Measurements from ENCODE around the gene HBE1. TPM values are rescaled to one million over a fixed set of nuclear protein-coding genes. Genes with fewer than 3 reads are reported as not detected.

The HBE1 gene
- total and polyA plus RNA-seq, 4 experiments from 2014 or later: not detected

GRCh38 chr11:5239046-5239445, 30.7 kb downstream of the HBE1 start:
- H3K4me1 ChIP-seq (ENCODE audit: insufficient read depth, low read length): no peaks in the 10 kb centered on the region
- no peaks in the 10 kb centered on the region for H3K36me3 ChIP-seq (ENCODE audit: insufficient read depth, low read length)
- Mint-ChIP-seq H3K9me3 (peaks cover 0 to 2% (median 0%) of the 10 kb centered on the region in 8 donors), H3K4me1 (peaks cover 0 to 2% (median 0%) of the 10 kb centered on the region in 4 donors), H3K4me3 (no peak overlapping the region), H3K27ac (no peak overlapping the region), H3K36me3 (no peaks in the 10 kb centered on the region), H3K27me3 (peaks cover 2 to 3% of the 10 kb centered on the region in 2 donors)
- H3K9me3 ChIP-seq (ENCODE audit: control insufficient read depth in 1 of 2, low read length in 2 of 2): no peaks in the 10 kb centered on the region
- CTCF ChIA-PET (ENCODE audit: partially characterized antibody): no interaction called here
- DNase-seq: no peak
- no peaks in the 10 kb centered on the region for H3K27me3 ChIP-seq (ENCODE audit: insufficient read depth, low read length)
- POLR2A ChIA-PET (ENCODE audit: partially characterized antibody): no interaction called here
- H3K4me3 ChIP-seq (ENCODE audit: low read length in 2 of 2): no peak overlapping the region
- intact Hi-C loops (cut with micrococcal nuclease): no loop called here
- no peak overlapping the region for H3K27ac ChIP-seq (ENCODE audit: low read depth, low read length)

GRCh38 chr11:5238486-5238885, 31.3 kb downstream of the HBE1 start:
- ChIA-PET CTCF (ENCODE audit: partially characterized antibody) (no interaction called here), POLR2A (ENCODE audit: partially characterized antibody) (no interaction called here)
- H3K36me3 ChIP-seq (ENCODE audit: insufficient read depth, low read length): no peaks in the 10 kb centered on the region
- no peak overlapping the region for H3K27ac Mint-ChIP-seq
- H3K27me3 Mint-ChIP-seq: peaks cover 2 to 3% of the 10 kb centered on the region in 2 donors
- peaks cover 0 to 2% (median 0%) of the 10 kb centered on the region in 4 donors for H3K4me1 Mint-ChIP-seq
- H3K9me3 Mint-ChIP-seq: peaks cover 0 to 2% (median 0%) of the 10 kb centered on the region in 8 donors
- DNase-seq: no peak
- H3K9me3 ChIP-seq (ENCODE audit: control insufficient read depth in 1 of 2, low read length in 2 of 2): no peaks in the 10 kb centered on the region
- no peaks in the 10 kb centered on the region for H3K27me3 ChIP-seq (ENCODE audit: insufficient read depth, low read length)
- intact Hi-C loops (cut with micrococcal nuclease): no loop called here
- H3K4me3 Mint-ChIP-seq: no peak overlapping the region
- no peak overlapping the region for H3K27ac ChIP-seq (ENCODE audit: low read depth, low read length)
- no peaks in the 10 kb centered on the region for H3K4me1 ChIP-seq (ENCODE audit: insufficient read depth, low read length)
- no peaks in the 10 kb centered on the region for H3K36me3 Mint-ChIP-seq
- H3K4me3 ChIP-seq (ENCODE audit: low read length in 2 of 2): no peak overlapping the region

GRCh38 chr11:5237420-5237819, 32.3 kb downstream of the HBE1 start:
- H3K27me3 Mint-ChIP-seq: peaks cover 2 to 3% of the 10 kb centered on the region in 2 donors
- H3K4me3 Mint-ChIP-seq: no peak overlapping the region
- peaks cover 0 to 2% (median 0%) of the 10 kb centered on the region in 8 donors for H3K9me3 Mint-ChIP-seq
- POLR2A ChIA-PET (ENCODE audit: partially characterized antibody): no interaction called here
- CTCF ChIA-PET (ENCODE audit: partially characterized antibody): no interaction called here
- H3K27me3 ChIP-seq (ENCODE audit: insufficient read depth, low read length): no peaks in the 10 kb centered on the region
- no peak for DNase-seq
- H3K27ac Mint-ChIP-seq: no peak overlapping the region
- intact Hi-C loops (cut with micrococcal nuclease): no loop called here
- H3K9me3 ChIP-seq (ENCODE audit: control insufficient read depth in 1 of 2, low read length in 2 of 2): no peaks in the 10 kb centered on the region
- H3K4me1 ChIP-seq (ENCODE audit: insufficient read depth, low read length): no peaks in the 10 kb centered on the region
- H3K27ac ChIP-seq (ENCODE audit: low read depth, low read length): no peak overlapping the region
- no peaks in the 10 kb centered on the region for H3K36me3 Mint-ChIP-seq
- H3K4me3 ChIP-seq (ENCODE audit: low read length in 2 of 2): no peak overlapping the region
- peaks cover 0 to 2% (median 0%) of the 10 kb centered on the region in 4 donors for H3K4me1 Mint-ChIP-seq
- H3K36me3 ChIP-seq (ENCODE audit: insufficient read depth, low read length): no peaks in the 10 kb centered on the region

- CTCF ChIA-PET (ENCODE audit: partially characterized antibody): no interaction called here
- Mint-ChIP-seq H3K27me3 (peaks cover 0 to 3% of the 10 kb centered on the region in 2 donors), H3K27ac (peak overlapping the region in 1 of 7 donors; percentile 39), H3K4me1 (peaks cover 0 to 2% (median 0%) of the 10 kb centered on the region in 4 donors), H3K9me3 (peaks cover 0 to 2% (median 0%) of the 10 kb centered on the region in 8 donors), H3K36me3 (no peaks in the 10 kb centered on the region), H3K4me3 (no peak overlapping the region)
- Histone ChIP-seq H3K27me3 (ENCODE audit: insufficient read depth, low read length) (no peaks in the 10 kb centered on the region), H3K9me3 (ENCODE audit: control insufficient read depth in 1 of 2, low read length in 2 of 2) (no peaks in the 10 kb centered on the region), H3K27ac (ENCODE audit: low read depth, low read length) (no peak overlapping the region), H3K4me1 (ENCODE audit: insufficient read depth, low read length) (no peaks in the 10 kb centered on the region), H3K4me3 (ENCODE audit: low read length in 2 of 2) (no peak overlapping the region), H3K36me3 (ENCODE audit: insufficient read depth, low read length) (no peaks in the 10 kb centered on the region)
- POLR2A ChIA-PET (ENCODE audit: partially characterized antibody): no interaction called here
- DNase-seq: no peak
- intact Hi-C loops (cut with micrococcal nuclease): no loop called here
These were observed 34.2 kb downstream of the HBE1 start for GRCh38 chr11:5235364-5236095.

GRCh38 chr11:5234381-5234834, 35.3 kb downstream of the HBE1 start, which contains the start of gene HBD:
TSS of gene HBD (minus strand) at chr11:5234483. CDS start at chr11:5234433, 50 bp downstream.
- intact Hi-C loops (cut with micrococcal nuclease): no loop called here
- CTCF ChIA-PET (ENCODE audit: partially characterized antibody): no interaction called here
- H3K4me1 ChIP-seq (ENCODE audit: insufficient read depth, low read length): no peaks in the 10 kb centered on the region
- no peaks in the 10 kb centered on the region for H3K9me3 ChIP-seq (ENCODE audit: control insufficient read depth in 1 of 2, low read length in 2 of 2)
- H3K36me3 ChIP-seq (ENCODE audit: insufficient read depth, low read length): no peaks in the 10 kb centered on the region
- no peak for DNase-seq
- H3K27me3 ChIP-seq (ENCODE audit: insufficient read depth, low read length): no peaks in the 10 kb centered on the region
- H3K27ac Mint-ChIP-seq: peak within 1 kb of the TSS in 1 of 7 donors; percentile 39
- POLR2A ChIA-PET (ENCODE audit: partially characterized antibody): no interaction called here
- H3K27ac ChIP-seq (ENCODE audit: low read depth, low read length): no peak within 1 kb of the TSS
- H3K27me3 Mint-ChIP-seq: peaks cover 0 to 3% of the 10 kb centered on the region in 2 donors
- H3K4me3 Mint-ChIP-seq: no peak within 1 kb of the TSS
- peaks cover 0 to 2% (median 0%) of the 10 kb centered on the region in 4 donors for H3K4me1 Mint-ChIP-seq
- H3K9me3 Mint-ChIP-seq: peaks cover 0 to 2% (median 0%) of the 10 kb centered on the region in 8 donors
- H3K36me3 Mint-ChIP-seq: no peaks in the 10 kb centered on the region
- H3K4me3 ChIP-seq (ENCODE audit: low read length in 2 of 2): no peak within 1 kb of the TSS

GRCh38 chr11:5233307-5233706, 36.4 kb downstream of the HBE1 start:
- H3K27me3 ChIP-seq (ENCODE audit: insufficient read depth, low read length): no peaks in the 10 kb centered on the region
- peaks cover 0 to 2% (median 0%) of the 10 kb centered on the region in 8 donors for H3K9me3 Mint-ChIP-seq
- DNase-seq: no peak
- POLR2A ChIA-PET (ENCODE audit: partially characterized antibody): no interaction called here
- H3K4me3 Mint-ChIP-seq: no peak overlapping the region
- H3K27ac Mint-ChIP-seq: no peak overlapping the region
- peaks cover 0 to 2% (median 0%) of the 10 kb centered on the region in 4 donors for H3K4me1 Mint-ChIP-seq
- no peaks in the 10 kb centered on the region for H3K36me3 Mint-ChIP-seq
- no peak overlapping the region for H3K4me3 ChIP-seq (ENCODE audit: low read length in 2 of 2)
- no peak overlapping the region for H3K27ac ChIP-seq (ENCODE audit: low read depth, low read length)
- H3K9me3 ChIP-seq (ENCODE audit: control insufficient read depth in 1 of 2, low read length in 2 of 2): no peaks in the 10 kb centered on the region
- no peaks in the 10 kb centered on the region for H3K4me1 ChIP-seq (ENCODE audit: insufficient read depth, low read length)
- H3K36me3 ChIP-seq (ENCODE audit: insufficient read depth, low read length): no peaks in the 10 kb centered on the region
- CTCF ChIA-PET (ENCODE audit: partially characterized antibody): no interaction called here
- intact Hi-C loops (cut with micrococcal nuclease): no loop called here
- peaks cover 0 to 3% of the 10 kb centered on the region in 2 donors for H3K27me3 Mint-ChIP-seq

GRCh38 chr11:5232821-5233220, 36.9 kb downstream of the HBE1 start:
- no peaks in the 10 kb centered on the region for H3K36me3 ChIP-seq (ENCODE audit: insufficient read depth, low read length)
- Mint-ChIP-seq H3K36me3 (no peaks in the 10 kb centered on the region), H3K9me3 (peaks cover 0 to 2% (median 0%) of the 10 kb centered on the region in 8 donors), H3K27me3 (peaks cover 0 to 3% of the 10 kb centered on the region in 2 donors), H3K27ac (no peak overlapping the region), H3K4me3 (no peak overlapping the region), H3K4me1 (peaks cover 0 to 2% (median 0%) of the 10 kb centered on the region in 4 donors)
- POLR2A ChIA-PET (ENCODE audit: partially characterized antibody): no interaction called here
- CTCF ChIA-PET (ENCODE audit: partially characterized antibody): no interaction called here
- no peak for DNase-seq
- H3K27ac ChIP-seq (ENCODE audit: low read depth, low read length): no peak overlapping the region
- intact Hi-C loops (cut with micrococcal nuclease): no loop called here
- no peaks in the 10 kb centered on the region for H3K27me3 ChIP-seq (ENCODE audit: insufficient read depth, low read length)
- no peak overlapping the region for H3K4me3 ChIP-seq (ENCODE audit: low read length in 2 of 2)
- no peaks in the 10 kb centered on the region for H3K9me3 ChIP-seq (ENCODE audit: control insufficient read depth in 1 of 2, low read length in 2 of 2)
- H3K4me1 ChIP-seq (ENCODE audit: insufficient read depth, low read length): no peaks in the 10 kb centered on the region

Data from CD4-positive, alpha-beta memory T cell (primary cell).